ENCODE data around the gene ELK1.

DNA sequence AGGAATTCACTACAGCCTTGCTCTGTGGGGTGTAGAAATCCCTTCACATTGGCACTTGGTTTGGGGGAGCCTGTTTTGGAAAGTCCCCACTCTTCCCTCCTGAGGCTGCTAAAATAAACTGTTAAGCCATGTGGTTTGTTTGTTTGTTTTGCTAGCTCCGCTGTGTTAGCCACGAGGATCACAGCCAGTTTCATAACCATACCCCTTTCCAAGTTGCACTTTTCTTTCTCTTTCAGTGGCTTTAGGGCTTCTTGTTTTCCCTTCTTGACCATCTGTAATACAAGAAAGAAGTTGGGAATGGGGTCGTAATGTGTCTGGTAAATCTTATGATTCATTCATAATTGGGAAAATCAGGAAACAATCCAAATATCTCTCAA is 33.5 kb upstream of the ELK1 start:
- TF ChIP-seq, protein P1, sequence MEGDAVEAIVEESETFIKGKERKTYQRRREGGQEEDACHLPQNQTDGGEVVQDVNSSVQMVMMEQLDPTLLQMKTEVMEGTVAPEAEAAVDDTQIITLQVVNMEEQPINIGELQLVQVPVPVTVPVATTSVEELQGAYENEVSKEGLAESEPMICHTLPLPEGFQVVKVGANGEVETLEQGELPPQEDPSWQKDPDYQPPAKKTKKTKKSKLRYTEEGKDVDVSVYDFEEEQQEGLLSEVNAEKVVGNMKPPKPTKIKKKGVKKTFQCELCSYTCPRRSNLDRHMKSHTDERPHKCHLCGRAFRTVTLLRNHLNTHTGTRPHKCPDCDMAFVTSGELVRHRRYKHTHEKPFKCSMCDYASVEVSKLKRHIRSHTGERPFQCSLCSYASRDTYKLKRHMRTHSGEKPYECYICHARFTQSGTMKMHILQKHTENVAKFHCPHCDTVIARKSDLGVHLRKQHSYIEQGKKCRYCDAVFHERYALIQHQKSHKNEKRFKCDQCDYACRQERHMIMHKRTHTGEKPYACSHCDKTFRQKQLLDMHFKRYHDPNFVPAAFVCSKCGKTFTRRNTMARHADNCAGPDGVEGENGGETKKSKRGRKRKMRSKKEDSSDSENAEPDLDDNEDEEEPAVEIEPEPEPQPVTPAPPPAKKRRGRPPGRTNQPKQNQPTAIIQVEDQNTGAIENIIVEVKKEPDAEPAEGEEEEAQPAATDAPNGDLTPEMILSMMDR (IDR thresholded peaks at IDR 0.05; ENCODE audit: low read length): no peak
- no peak for TF ChIP-seq EZH2 (IDR thresholded peaks at IDR 0.05; ENCODE audit: borderline replicate concordance, low read length)

Measured in OCI-LY1 (cell line).